ENCODE data around the gene UVRAG.

GRCh38 chr11:76107971-76108370, 293.0 kb downstream of the UVRAG start:
- no peak for TF ChIP-seq POLR2A (IDR thresholded peaks at IDR 0.05; ENCODE audit: low read length)
- TF ChIP-seq GATA1 (IDR thresholded peaks at IDR 0.05; ENCODE audit: low read depth, low read length) = no peak
